NK-92 treated with Interleukin-12 subunit alpha and Interleukin-12 subunit beta, amount 100 ng/mL, for 24 hours (cell line): ENCODE measurements around the gene TUBGCP2.

Experiments
- DNase-seq: peaks from one replicate; lab custom pipeline; 2025; lab: John Stamatoyannopoulos, UW

TUBGCP2 gene

GRCh38 chr10:133264461-133264860 is 44.2 kb downstream of the TUBGCP2 start:
- DNase-seq = no peak

GRCh38 chr10:133263674-133264073 is 45.0 kb downstream of the TUBGCP2 start:
- DNase-seq = no peak

GRCh38 chr10:133262696-133263095 is 46.0 kb downstream of the TUBGCP2 start:
- no peak for DNase-seq

GRCh38 chr10:133261726-133262325 is 46.8 kb downstream of the TUBGCP2 start:
- peak; percentile 50 for DNase-seq

- no peak for DNase-seq
Measured at GRCh38 chr10:133260895-133261725, 47.6 kb downstream of the TUBGCP2 start.

GRCh38 chr10:133259602-133259989 is 49.1 kb downstream of the TUBGCP2 start:
- no peak for DNase-seq

- DNase-seq = no peak
Measured at GRCh38 chr10:133258818-133259601, 49.7 kb downstream of the TUBGCP2 start.

GRCh38 chr10:133258066-133258817 is 50.4 kb downstream of the TUBGCP2 start:
- no peak for DNase-seq

- DNase-seq = no peak
Measured at GRCh38 chr10:133257489-133258065, 51.1 kb downstream of the TUBGCP2 start.

GRCh38 chr10:133255323-133255722 is 53.3 kb downstream of the TUBGCP2 start:
- DNase-seq = no peak

- DNase-seq = no peak
Measured at GRCh38 chr10:133254421-133255120, 54.1 kb downstream of the TUBGCP2 start.

GRCh38 chr10:133253361-133253955 is 55.2 kb downstream of the TUBGCP2 start:
- no peak for DNase-seq

- no peak for DNase-seq
Measured at GRCh38 chr10:133252223-133252552, 56.5 kb downstream of the TUBGCP2 start.

- DNase-seq = no peak
Measured at GRCh38 chr10:133251388-133252222, 57.1 kb downstream of the TUBGCP2 start.

- no peak for DNase-seq
Measured at GRCh38 chr10:133249975-133250754, 58.5 kb downstream of the TUBGCP2 start.

GRCh38 chr10:133249094-133249780 is 59.4 kb downstream of the TUBGCP2 start:
- DNase-seq = no peak

- no peak for DNase-seq
Measured at GRCh38 chr10:133248334-133248715, 60.3 kb downstream of the TUBGCP2 start.

- DNase-seq = no peak
Measured at GRCh38 chr10:133247681-133248333, 60.9 kb downstream of the TUBGCP2 start.
